ENCODE results near the gene ACP7.

- TF ChIP-seq GATA3 (IDR thresholded peaks at IDR 0.05; ENCODE audit: low read depth, low read length): no peak
- no peak for TF ChIP-seq GATA2 (IDR thresholded peaks at IDR 0.05; ENCODE audit: low read depth, low read length)
Observed at GRCh38 chr19:39109641-39110040, 25.5 kb downstream of the ACP7 start.
